Measurements from ENCODE around the gene TMPRSS13. TPM values are rescaled to one million over a fixed set of nuclear protein-coding genes. Genes with fewer than 3 reads are reported as not detected.
"Not testable (repeated sequence)": the region's sequence is repeated elsewhere in the genome, so short reads cannot be mapped to it uniquely, and the experiment has no call there.

TMPRSS13 gene
- total and polyA plus RNA-seq, 5 donors: 0.07 to 0.11 TPM; not detected in 3

GRCh38 chr11:117949062-117949461 is 19.9 kb upstream of the TMPRSS13 start:
- intact Hi-C loops (cut with DNase I): loop anchor here in 3 of 4 donors (5.0 to 10.0 kb wide), 4 partner anchors 103 to 517 kb away; partner anchors contain the start of gene FXYD2 (in 1 of the 3)
- Histone ChIP-seq H3K4me1 (ENCODE audit: control insufficient read depth, insufficient read depth, low read length) (no peaks in the 10 kb centered on the region), H3K27me3 (ENCODE audit: control insufficient read depth, insufficient read depth) (no peaks in the 10 kb centered on the region), H3K4me3 (ENCODE audit: low read length) (no peak overlapping the region), H3K9me3 (ENCODE audit: control insufficient read depth, low read length) (no peaks in the 10 kb centered on the region), H3K27ac (ENCODE audit: low read length) (no peak overlapping the region)
- no peak for DNase-seq
- ATAC-seq: no peak
- WGBS: 68% methylated on average over 6 of the region's 6 CpGs

GRCh38 chr11:117948466-117948865 is 19.3 kb upstream of the TMPRSS13 start:
- 85% methylated on average over 11 of the region's 11 CpGs for WGBS
- not testable (repeated sequence) for H3K4me3 ChIP-seq (ENCODE audit: low read length); ATAC-seq; DNase-seq; H3K27me3 ChIP-seq (ENCODE audit: control insufficient read depth, insufficient read depth); H3K27ac ChIP-seq (ENCODE audit: low read length); H3K9me3 ChIP-seq (ENCODE audit: control insufficient read depth, low read length); H3K4me1 ChIP-seq (ENCODE audit: control insufficient read depth, insufficient read depth, low read length)
- intact Hi-C loops (cut with DNase I): loop anchor here in 3 of 4 donors (5.0 to 10.0 kb wide), 4 partner anchors 104 to 516 kb away; partner anchors contain the start of gene FXYD2 (in 1 of the 3)

GRCh38 chr11:117947751-117948150 is 18.5 kb upstream of the TMPRSS13 start:
- 71% methylated on average over 10 of the region's 10 CpGs for WGBS
- not testable (repeated sequence) for H3K9me3 ChIP-seq (ENCODE audit: control insufficient read depth, low read length); H3K4me3 ChIP-seq (ENCODE audit: low read length); DNase-seq; ATAC-seq; H3K27ac ChIP-seq (ENCODE audit: low read length); H3K4me1 ChIP-seq (ENCODE audit: control insufficient read depth, insufficient read depth, low read length); H3K27me3 ChIP-seq (ENCODE audit: control insufficient read depth, insufficient read depth)
- intact Hi-C loops (cut with DNase I): loop anchor here (1.0 to 10.0 kb wide), 7 partner anchors 103 to 515 kb away; partner anchors contain the start of gene FXYD2 (in 1 of the 4)

DNA sequence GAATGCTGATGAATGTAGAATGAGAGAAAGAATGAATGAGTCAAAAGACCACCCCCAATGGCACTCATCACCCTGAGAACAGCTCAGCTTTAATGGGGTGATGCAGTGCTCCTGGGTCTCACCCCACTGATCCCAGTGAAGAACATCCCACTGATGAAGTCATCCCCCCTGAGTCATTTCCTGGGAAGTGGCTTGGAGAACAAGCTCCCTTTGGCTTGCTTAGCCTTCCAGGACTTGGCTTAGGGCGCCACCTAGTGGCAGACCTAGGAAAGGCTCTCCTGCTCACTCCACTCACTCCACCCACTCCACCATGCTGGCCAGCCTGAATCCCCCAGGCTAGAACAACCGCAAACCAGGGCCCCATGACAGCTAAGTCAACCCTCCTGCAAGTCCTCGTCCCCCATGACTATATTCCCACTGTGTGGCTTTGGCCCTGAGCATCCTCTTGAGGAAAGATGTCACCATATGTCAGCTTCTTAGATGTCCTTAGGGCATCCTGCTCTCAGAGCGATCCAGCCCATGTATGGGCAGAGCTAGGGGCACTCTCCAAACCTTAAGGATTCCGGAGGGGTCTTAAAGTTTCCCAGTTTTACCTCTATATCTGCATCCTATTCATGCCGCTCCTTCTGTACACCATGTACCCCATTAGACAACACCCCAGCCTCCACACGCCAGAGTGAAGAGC is 17.8 kb upstream of the TMPRSS13 start:
- ATAC-seq: peak; percentile 93 to 95
- WGBS: 49% methylated on average over 7 of the region's 7 CpGs
- no peaks in the 10 kb centered on the region for H3K4me1 ChIP-seq (ENCODE audit: control insufficient read depth, insufficient read depth, low read length)
- no peaks in the 10 kb centered on the region for H3K27me3 ChIP-seq (ENCODE audit: control insufficient read depth, insufficient read depth)
- H3K27ac ChIP-seq (ENCODE audit: low read length): no peak overlapping the region
- no peak overlapping the region for H3K4me3 ChIP-seq (ENCODE audit: low read length)
- peak; percentile 89 to 95 (median 94) for DNase-seq
- no peaks in the 10 kb centered on the region for H3K9me3 ChIP-seq (ENCODE audit: control insufficient read depth, low read length)
- intact Hi-C loops (cut with DNase I): loop anchor here (1.0 to 10.0 kb wide), 7 partner anchors 102 to 515 kb away; partner anchors contain the start of gene FXYD2 (in 1 of the 4)

DNA sequence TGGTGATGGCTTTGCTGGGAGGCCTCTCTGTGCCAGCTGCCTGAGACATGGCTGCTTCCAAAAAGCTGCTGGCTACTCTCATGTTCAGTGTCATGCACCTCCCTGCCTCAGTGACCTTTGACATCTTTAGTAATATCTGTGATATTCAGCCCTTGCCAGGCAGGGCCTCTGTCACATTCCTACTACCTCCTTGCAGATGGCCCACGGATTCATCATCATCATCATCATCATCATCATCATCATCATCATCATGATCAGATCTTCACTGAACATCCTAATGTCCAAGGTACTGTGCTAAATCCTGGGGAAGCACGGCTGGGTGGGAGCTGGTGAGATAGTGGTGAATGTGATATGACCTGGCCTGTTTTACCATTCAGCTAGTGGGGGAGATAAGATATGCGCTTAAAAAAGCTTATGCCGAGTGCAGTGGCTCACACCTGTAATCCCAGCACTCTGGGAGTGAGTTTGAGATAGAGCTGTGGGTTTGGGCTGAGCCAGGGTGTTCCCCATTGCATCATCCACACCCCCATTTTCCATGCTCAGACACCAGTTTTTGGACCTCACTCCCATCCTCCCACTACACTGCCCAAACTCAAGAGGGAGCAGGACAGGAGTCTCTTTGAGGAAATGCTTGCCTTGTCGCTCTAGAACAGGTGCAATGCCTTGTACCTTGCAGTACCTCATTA is 17.1 kb upstream of the TMPRSS13 start:
- H3K27ac ChIP-seq (ENCODE audit: low read length): no peak overlapping the region
- DNase-seq (no peak), ATAC-seq (no peak)
- no peaks in the 10 kb centered on the region for H3K4me1 ChIP-seq (ENCODE audit: control insufficient read depth, insufficient read depth, low read length)
- H3K9me3 ChIP-seq (ENCODE audit: control insufficient read depth, low read length): no peaks in the 10 kb centered on the region
- WGBS: 54% methylated on average over 5 of the region's 5 CpGs
- H3K4me3 ChIP-seq (ENCODE audit: low read length): no peak overlapping the region
- H3K27me3 ChIP-seq (ENCODE audit: control insufficient read depth, insufficient read depth): no peaks in the 10 kb centered on the region
- intact Hi-C loops (cut with DNase I): loop anchor here in 3 of 4 donors (2.0 to 10.0 kb wide), 6 partner anchors 101 to 514 kb away; partner anchors contain the start of gene FXYD2 (in 1 of the 3)

DNA sequence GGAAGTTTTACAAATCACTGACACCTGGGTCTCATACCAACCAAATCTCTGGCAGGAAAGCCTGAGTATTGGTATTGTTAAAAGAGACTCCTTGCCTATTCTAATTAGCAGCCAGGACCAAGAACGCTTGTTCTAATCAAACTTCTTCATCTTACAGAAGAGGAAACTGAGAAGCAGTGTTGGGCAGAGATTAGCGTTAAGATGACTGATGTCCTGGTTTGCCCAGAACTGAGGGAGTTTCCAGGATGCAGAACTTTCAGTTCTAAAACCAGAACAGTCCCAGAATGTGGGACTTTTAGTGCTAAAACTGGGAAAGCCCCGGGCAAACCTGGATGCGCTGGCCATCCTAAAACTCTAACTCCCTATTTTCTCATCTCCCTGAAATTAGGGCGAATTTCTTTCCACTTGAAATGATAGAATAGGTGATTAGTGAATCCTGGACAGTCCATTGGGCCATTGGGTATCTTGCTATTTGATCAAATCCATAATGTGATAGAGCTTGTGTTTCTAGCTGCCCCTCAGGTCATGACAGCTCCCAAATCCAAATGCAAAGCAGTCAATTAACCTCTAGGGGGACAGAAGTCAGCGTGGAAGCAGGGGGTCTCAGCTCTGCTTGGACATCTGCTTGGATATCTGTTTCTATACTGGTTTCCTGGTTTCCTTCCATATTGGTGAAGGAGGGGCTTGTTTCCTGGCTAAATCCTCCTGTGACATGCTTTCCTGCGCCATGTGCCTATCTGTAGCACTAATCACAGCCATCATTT is 16.0 kb upstream of the TMPRSS13 start:
- ATAC-seq (no peak), DNase-seq (no peak)
- intact Hi-C loops (cut with DNase I): loop anchor here in 3 of 4 donors (5.0 to 10.0 kb wide), 4 partner anchors 107 to 513 kb away; partner anchors contain the start of gene FXYD2 (in 1 of the 3)
- H3K27ac ChIP-seq (ENCODE audit: low read length): peak overlapping the region; percentile 3
- no peaks in the 10 kb centered on the region for H3K9me3 ChIP-seq (ENCODE audit: control insufficient read depth, low read length)
- H3K27me3 ChIP-seq (ENCODE audit: control insufficient read depth, insufficient read depth): no peaks in the 10 kb centered on the region
- no peak overlapping the region for H3K4me3 ChIP-seq (ENCODE audit: low read length)
- H3K4me1 ChIP-seq (ENCODE audit: control insufficient read depth, insufficient read depth, low read length): no peaks in the 10 kb centered on the region
- 43% methylated on average over 7 of the region's 7 CpGs for WGBS

GRCh38 chr11:117944554-117944953 is 15.4 kb upstream of the TMPRSS13 start:
- intact Hi-C loops (cut with DNase I): loop anchor here in 2 of 4 donors (10.0 kb wide), 1 partner anchor 110 kb away; no protein-coding TSS in a partner anchor
- H3K27ac ChIP-seq (ENCODE audit: low read length): no peak overlapping the region
- H3K9me3 ChIP-seq (ENCODE audit: control insufficient read depth, low read length): no peaks in the 10 kb centered on the region
- no peak overlapping the region for H3K4me3 ChIP-seq (ENCODE audit: low read length)
- DNase-seq (no peak), ATAC-seq (no peak)
- 78% methylated on average over 5 of the region's 5 CpGs for WGBS
- no peaks in the 10 kb centered on the region for H3K4me1 ChIP-seq (ENCODE audit: control insufficient read depth, insufficient read depth, low read length)
- no peaks in the 10 kb centered on the region for H3K27me3 ChIP-seq (ENCODE audit: control insufficient read depth, insufficient read depth)

DNA sequence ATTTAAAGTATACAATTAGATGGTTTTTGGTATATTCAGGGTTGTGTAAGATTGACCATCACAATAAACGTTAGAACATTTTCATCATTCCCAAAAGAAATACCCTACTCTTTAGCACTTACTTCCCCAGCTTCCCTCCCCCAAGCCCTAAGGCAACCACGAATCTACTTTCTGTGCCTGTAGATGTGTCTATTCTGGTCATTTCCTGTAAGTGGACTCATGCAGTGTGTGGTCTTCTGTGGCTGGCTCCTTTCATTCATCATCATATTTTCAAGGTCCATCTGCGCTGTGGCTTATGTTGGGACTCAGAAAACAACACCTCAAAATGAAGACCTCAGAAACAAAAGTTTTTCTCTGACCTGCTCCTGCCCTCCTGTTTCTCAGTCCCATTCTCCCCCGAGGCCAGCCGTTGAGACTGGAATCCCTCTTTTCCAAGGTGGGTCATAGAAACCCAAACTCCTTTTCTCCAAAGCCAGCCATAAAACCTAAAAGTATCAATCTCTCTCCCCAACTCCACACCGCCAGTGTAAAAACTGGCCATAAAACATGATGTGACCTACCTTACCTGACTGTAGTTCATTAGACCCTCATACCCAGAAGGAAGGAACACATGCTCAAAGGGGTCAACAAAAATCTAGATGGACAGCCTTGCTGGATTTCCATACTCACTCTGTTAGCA is 12.9 kb upstream of the TMPRSS13 start:
- Histone ChIP-seq H3K27ac (ENCODE audit: low read length) (no peak overlapping the region), H3K9me3 (ENCODE audit: control insufficient read depth, low read length) (no peaks in the 10 kb centered on the region), H3K27me3 (ENCODE audit: control insufficient read depth, insufficient read depth) (no peaks in the 10 kb centered on the region), H3K4me3 (ENCODE audit: low read length) (no peak overlapping the region), H3K4me1 (ENCODE audit: control insufficient read depth, insufficient read depth, low read length) (no peaks in the 10 kb centered on the region)
- no peak for ATAC-seq
- DNase-seq: no peak
- intact Hi-C loops (cut with DNase I): loop anchor here in 2 of 4 donors (10.0 kb wide), 1 partner anchor 113 kb away; no protein-coding TSS in a partner anchor
- WGBS: 86% methylated on average over 6 of the region's 6 CpGs

DNA sequence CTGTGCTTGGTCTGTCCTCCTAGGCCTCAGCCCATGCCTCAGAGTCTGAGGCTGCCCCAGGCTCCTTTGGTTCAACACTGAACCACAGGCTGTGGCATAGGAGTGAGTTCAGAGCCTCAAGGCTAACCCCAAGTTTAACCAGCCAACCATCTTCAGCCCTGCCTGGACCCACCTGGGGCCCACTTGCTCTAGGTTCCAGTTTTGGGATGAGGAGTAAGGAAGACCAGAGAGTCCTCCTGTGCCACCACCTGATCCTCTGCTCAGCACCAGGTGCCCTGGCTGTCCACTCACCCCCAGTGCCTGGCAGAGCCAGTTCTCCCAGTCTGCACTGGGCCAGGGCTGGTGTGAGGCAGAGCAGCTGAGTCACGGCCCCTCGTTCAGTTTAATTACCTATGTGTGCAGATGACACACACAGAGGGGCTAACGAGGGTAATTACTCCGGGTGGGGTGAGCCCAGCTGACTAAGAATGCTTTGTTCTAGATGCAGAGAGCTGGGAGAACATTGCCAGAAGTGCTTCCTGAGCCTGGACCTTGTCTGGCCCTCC is 12.0 kb upstream of the TMPRSS13 start:
- H3K9me3 ChIP-seq (ENCODE audit: control insufficient read depth, low read length): no peaks in the 10 kb centered on the region
- H3K27me3 ChIP-seq (ENCODE audit: control insufficient read depth, insufficient read depth): no peaks in the 10 kb centered on the region
- intact Hi-C loops (cut with DNase I): loop anchor here in 2 of 4 donors (10.0 kb wide), 1 partner anchor 114 kb away; no protein-coding TSS in a partner anchor
- 92% methylated on average over 4 of the region's 4 CpGs for whole genome bisulfite sequencing
- no peaks in the 10 kb centered on the region for H3K4me1 ChIP-seq (ENCODE audit: control insufficient read depth, insufficient read depth, low read length)
- H3K4me3 ChIP-seq (ENCODE audit: low read length): no peak overlapping the region
- DNase-seq (no peak), ATAC-seq (no peak)
- no peak overlapping the region for H3K27ac ChIP-seq (ENCODE audit: low read length)

- intact Hi-C loops (cut with DNase I): loop anchor here in 2 of 4 donors (10.0 kb wide), 1 partner anchor 114 kb away; no protein-coding TSS in a partner anchor
- H3K9me3 ChIP-seq (ENCODE audit: control insufficient read depth, low read length): no peaks in the 10 kb centered on the region
- H3K4me3 ChIP-seq (ENCODE audit: low read length): no peak overlapping the region
- no peak for DNase-seq
- ATAC-seq: no peak
- no peaks in the 10 kb centered on the region for H3K27me3 ChIP-seq (ENCODE audit: control insufficient read depth, insufficient read depth)
- WGBS: 95% methylated on average over 8 of the region's 8 CpGs
- H3K4me1 ChIP-seq (ENCODE audit: control insufficient read depth, insufficient read depth, low read length): no peaks in the 10 kb centered on the region
- H3K27ac ChIP-seq (ENCODE audit: low read length): no peak overlapping the region
Measured at GRCh38 chr11:117940736-117941135, 11.5 kb upstream of the TMPRSS13 start.

All from right cardiac atrium (tissue), 5 donors.